Liver (tissue), 9 donors: ENCODE data around the gene NSMCE4A. TPM values are rescaled to one million over a fixed set of nuclear protein-coding genes. Genes with fewer than 3 reads are reported as not detected.
"Not testable (repeated sequence)": the region's sequence is repeated elsewhere in the genome, so short reads cannot be mapped to it uniquely, and the experiment has no call there.

Experiments used
- DNase-seq: peaks from one replicate; pipeline ENCODE4 v3.0.0-alpha.2; 2017; ENCODE audit warnings: low spot score
- H3K27ac ChIP-seq, 2 donors: one replicate each; pipeline ENCODE4 v1.7.0; 2013; ENCODE audit warnings: inconsistent platforms in 2 of 2, low read length in 2 of 2, control low read depth in 1 of 2, low read depth in 1 of 2, mild to moderate bottlenecking in 1 of 2
- H3K27me3 ChIP-seq, 4 donors: one replicate each; pipeline versions ENCODE4 v1.6.1 to v1.7.0; 2013; ENCODE audit warnings: low read length in 3 of 4, inconsistent platforms in 1 of 4, mild to moderate bottlenecking in 1 of 4, moderate library complexity in 1 of 4; ENCODE audit not compliant: control insufficient read depth in 4 of 4, insufficient read depth in 4 of 4
- H3K36me3 ChIP-seq, 4 donors: one replicate each; pipeline versions ENCODE4 v1.6.1 to v1.7.0; 2013; ENCODE audit warnings: low read length in 3 of 4, mild to moderate bottlenecking in 3 of 4, low read depth in 1 of 4, moderate library complexity in 1 of 4; ENCODE audit not compliant: control insufficient read depth in 4 of 4, insufficient read depth in 3 of 4
- H3K4me1 ChIP-seq, 4 donors: one replicate each; pipeline versions ENCODE4 v1.6.1 to v1.7.0; 2013; ENCODE audit warnings: low read length in 3 of 4, mild to moderate bottlenecking in 3 of 4, moderate library complexity in 1 of 4; ENCODE audit not compliant: control insufficient read depth in 4 of 4, insufficient read depth in 4 of 4
- H3K4me3 ChIP-seq, 3 donors: one replicate each; pipeline versions ENCODE4 v1.6.1 to v1.7.0; 2013; ENCODE audit warnings: low read length in 3 of 3, control low read depth in 1 of 3, low read depth in 1 of 3, mild to moderate bottlenecking in 1 of 3
- H3K9ac ChIP-seq, 2 donors: one replicate each; pipeline ENCODE4 v1.7.0; 2013; ENCODE audit warnings: low read length in 2 of 2, mild to moderate bottlenecking in 2 of 2, moderate library complexity in 2 of 2, control low read depth in 1 of 2, low read depth in 1 of 2
- H3K9me3 ChIP-seq, 4 donors: one replicate each; pipeline versions ENCODE4 v1.6.1 to v1.7.0; 2013; ENCODE audit warnings: low read length in 3 of 4; ENCODE audit not compliant: control insufficient read depth in 4 of 4
- CTCF ChIP-seq: fragments of 150-350 bp; IDR thresholded peaks from 2 replicates; pipeline ENCODE4 v1.5.1; 2017; ENCODE audit warnings: improper control_type of control experiment, low read depth, low read length; ENCODE audit not compliant: missing input control
- EGR1 ChIP-seq, 2 donors: IDR thresholded peaks; 2 replicates each; pipeline ENCODE4 v1.6.1; 2016 to 2018; ENCODE audit warnings: antibody characterized with exemption in 2 of 2, low read depth in 2 of 2
- FOXA1 ChIP-seq: IDR thresholded peaks from 2 replicates; pipeline ENCODE4 v1.6.1; 2016; ENCODE audit warnings: antibody characterized with exemption
- FOXA2 ChIP-seq: IDR thresholded peaks from 2 replicates; pipeline ENCODE4 v1.6.1; 2016; ENCODE audit warnings: antibody characterized with exemption
- GABPA ChIP-seq, 2 donors: IDR thresholded peaks in 1 of 2; conservative IDR thresholded peaks in 1 of 2; 2 replicates each; pipeline ENCODE4 v1.6.1; 2016; ENCODE audit warnings: antibody characterized with exemption in 2 of 2, mild to moderate bottlenecking in 1 of 2, moderate library complexity in 1 of 2
- HNF4A ChIP-seq, 2 donors: conservative IDR thresholded peaks; 2 replicates each; pipeline ENCODE4 v1.6.1; 2016; ENCODE audit warnings: antibody characterized with exemption in 2 of 2, mild to moderate bottlenecking in 2 of 2
- HNF4G ChIP-seq: IDR thresholded peaks from 2 replicates; pipeline ENCODE4 v1.6.1; 2016; ENCODE audit warnings: antibody characterized with exemption
- JUND ChIP-seq, 2 donors: IDR thresholded peaks; 2 replicates each; pipeline ENCODE4 v1.6.1; 2016; ENCODE audit warnings: antibody characterized with exemption in 2 of 2
- NR2F2 ChIP-seq: IDR thresholded peaks from 2 replicates; pipeline ENCODE4 v1.6.1; 2016; ENCODE audit warnings: antibody characterized with exemption
- RAD21 ChIP-seq, 2 donors: IDR thresholded peaks; 2 replicates each; pipeline ENCODE4 v1.6.1; 2016; ENCODE audit warnings: antibody characterized with exemption in 2 of 2, mild to moderate bottlenecking in 2 of 2
- REST ChIP-seq: IDR thresholded peaks from 2 replicates; pipeline ENCODE4 v1.6.1; 2016; ENCODE audit warnings: antibody characterized with exemption, mild to moderate bottlenecking
- RXRA ChIP-seq, 2 donors: IDR thresholded peaks; 2 replicates each; pipeline ENCODE4 v1.6.1; 2017 to 2018; ENCODE audit warnings: antibody characterized with exemption in 2 of 2, mild to moderate bottlenecking in 1 of 2
- SP1 ChIP-seq: IDR thresholded peaks from 2 replicates; pipeline ENCODE4 v1.6.1; 2018; ENCODE audit warnings: antibody characterized with exemption, mild to moderate bottlenecking
- TAF1 ChIP-seq: conservative IDR thresholded peaks from 2 replicates; pipeline ENCODE4 v1.6.1; 2016; ENCODE audit warnings: antibody characterized with exemption, mild to moderate bottlenecking
- YY1 ChIP-seq: IDR thresholded peaks from 2 replicates; pipeline ENCODE4 v1.6.1; 2016; ENCODE audit warnings: antibody characterized with exemption, mild to moderate bottlenecking
- ZBTB33 ChIP-seq: IDR thresholded peaks from 2 replicates; pipeline ENCODE4 v1.6.1; 2016; ENCODE audit warnings: antibody characterized with exemption
- WGBS: extraction: QIAGEN DNeasy Blood & Tissue Kit; methylation state at CpG from one replicate; pipeline ENCODE4 v1.1.7; 2013; 5-methylcytosine and 5-hydroxymethylcytosine counted together
- polyA plus RNA-seq, 2 donors: library from polyadenylated mRNA; stranded (reverse) in 1 of 2; unstranded in 1 of 2; fragments of 200-250 nt in 1 of 2; fragments of >200 nt in 1 of 2; fragmentation: Nextera tagmentation in 1 of 2; extraction: Ambion mirVana in 1 of 2; gene quantifications; one replicate each; pipeline versions ENCODE4 v1.2.1 to v1.2.3, GENCODE V29; 2013 to 2015
- total RNA-seq, 2 donors: library from RNA; depleted of rRNA; stranded (reverse); fragments of >200 nt; gene quantifications; one replicate each; pipeline ENCODE4 v1.2.3, GENCODE V29; 2014
- TF ChIP-seq, protein P1 (sequence below): IDR thresholded peaks from 2 replicates; pipeline ENCODE4 v1.6.1; 2016; ENCODE audit warnings: antibody characterized with exemption
- TF ChIP-seq, protein P2 (sequence below): IDR thresholded peaks from 2 replicates; pipeline ENCODE4 v1.6.1; 2016; ENCODE audit warnings: antibody characterized with exemption
- donor health status: healthy.
- donor health status: healthy.
- donor health status: healthy.
- donor health status: healthy.
- donor health status: healthy.

The NSMCE4A gene
- total and polyA plus RNA-seq, 4 donors: 16.8 to 46.5 (median 30.8) TPM

DNA sequence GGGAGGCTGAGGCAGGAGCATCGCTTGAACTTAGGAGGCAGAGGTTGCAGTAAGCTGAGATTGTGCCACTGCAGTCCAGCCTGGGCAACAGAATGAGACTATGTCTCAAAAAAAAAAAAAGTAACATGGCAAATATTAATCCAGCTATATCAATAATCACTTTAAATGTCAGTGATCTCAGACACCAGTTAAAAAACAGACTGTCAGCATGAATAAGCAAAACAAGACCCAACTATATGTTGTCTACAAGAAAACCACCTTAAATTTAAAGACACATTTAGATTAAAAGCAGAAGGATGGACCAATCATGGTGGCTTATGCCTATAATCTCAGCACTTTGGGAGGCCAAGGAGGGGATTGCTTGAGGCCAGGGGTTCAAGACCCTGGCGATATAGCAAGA lies 38.7 kb downstream of the NSMCE4A start:
- WGBS: 90% methylated on average over 2 of the region's 2 CpGs
- Histone ChIP-seq H3K27me3 (no peaks in the 10 kb centered on the region), H3K4me3 (no peak overlapping the region), H3K27ac (no peak overlapping the region), H3K9me3 (no peaks in the 10 kb centered on the region), H3K4me1 (peaks cover 0 to 5% (median 0%) of the 10 kb centered on the region in 4 donors), H3K9ac (no peak overlapping the region), H3K36me3 (no peaks in the 10 kb centered on the region)
- no peak for TF ChIP-seq SP1
- no peak for TF ChIP-seq CTCF
- no peak for TF ChIP-seq FOXA1
- no peak for TF ChIP-seq YY1
- DNase-seq: no peak

GRCh38 chr10:121935702-121936101 lies 39.3 kb downstream of the NSMCE4A start:
- peaks cover 0 to 9% (median 0%) of the 10 kb centered on the region in 4 donors for H3K4me1 ChIP-seq
- H3K27ac ChIP-seq: no peak overlapping the region
- no peak overlapping the region for H3K9ac ChIP-seq
- DNase-seq: no peak
- H3K9me3 ChIP-seq: no peaks in the 10 kb centered on the region
- no peak overlapping the region for H3K4me3 ChIP-seq
- no peaks in the 10 kb centered on the region for H3K36me3 ChIP-seq
- TF ChIP-seq YY1 (peak; percentile 68), GABPA (IDR thresholded peaks at IDR 0.05 in 1 of 2, conservative IDR thresholded peaks at IDR 0.05 in 1 of 2) (no peak), JUND (IDR thresholded peaks at IDR 0.05) (peak; percentile 66 to 70), RXRA (IDR thresholded peaks at IDR 0.05) (peak; percentile 72 to 81), NR2F2 (peak; percentile 47), CTCF (no peak), FOXA2 (no peak), EGR1 (IDR thresholded peaks at IDR 0.05; ENCODE audit: low read depth in 2 of 2) (no peak), HNF4G (peak; percentile 93), FOXA1 (no peak), HNF4A (conservative IDR thresholded peaks at IDR 0.05) (peak; percentile 98), TAF1 (peak; percentile 88), RAD21 (IDR thresholded peaks at IDR 0.05) (peak; percentile 38 to 59), ZBTB33 (no peak), SP1 (peak; percentile 98), REST (peak; percentile 68)
- TF ChIP-seq, protein P1, sequence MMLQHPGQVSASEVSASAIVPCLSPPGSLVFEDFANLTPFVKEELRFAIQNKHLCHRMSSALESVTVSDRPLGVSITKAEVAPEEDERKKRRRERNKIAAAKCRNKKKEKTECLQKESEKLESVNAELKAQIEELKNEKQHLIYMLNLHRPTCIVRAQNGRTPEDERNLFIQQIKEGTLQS: no peak
- TF ChIP-seq, protein P2, sequence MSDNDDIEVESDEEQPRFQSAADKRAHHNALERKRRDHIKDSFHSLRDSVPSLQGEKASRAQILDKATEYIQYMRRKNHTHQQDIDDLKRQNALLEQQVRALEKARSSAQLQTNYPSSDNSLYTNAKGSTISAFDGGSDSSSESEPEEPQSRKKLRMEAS: peak; percentile 52
- 17% methylated on average over 7 of the region's 7 CpGs for WGBS
- H3K27me3 ChIP-seq: no peaks in the 10 kb centered on the region

DNA sequence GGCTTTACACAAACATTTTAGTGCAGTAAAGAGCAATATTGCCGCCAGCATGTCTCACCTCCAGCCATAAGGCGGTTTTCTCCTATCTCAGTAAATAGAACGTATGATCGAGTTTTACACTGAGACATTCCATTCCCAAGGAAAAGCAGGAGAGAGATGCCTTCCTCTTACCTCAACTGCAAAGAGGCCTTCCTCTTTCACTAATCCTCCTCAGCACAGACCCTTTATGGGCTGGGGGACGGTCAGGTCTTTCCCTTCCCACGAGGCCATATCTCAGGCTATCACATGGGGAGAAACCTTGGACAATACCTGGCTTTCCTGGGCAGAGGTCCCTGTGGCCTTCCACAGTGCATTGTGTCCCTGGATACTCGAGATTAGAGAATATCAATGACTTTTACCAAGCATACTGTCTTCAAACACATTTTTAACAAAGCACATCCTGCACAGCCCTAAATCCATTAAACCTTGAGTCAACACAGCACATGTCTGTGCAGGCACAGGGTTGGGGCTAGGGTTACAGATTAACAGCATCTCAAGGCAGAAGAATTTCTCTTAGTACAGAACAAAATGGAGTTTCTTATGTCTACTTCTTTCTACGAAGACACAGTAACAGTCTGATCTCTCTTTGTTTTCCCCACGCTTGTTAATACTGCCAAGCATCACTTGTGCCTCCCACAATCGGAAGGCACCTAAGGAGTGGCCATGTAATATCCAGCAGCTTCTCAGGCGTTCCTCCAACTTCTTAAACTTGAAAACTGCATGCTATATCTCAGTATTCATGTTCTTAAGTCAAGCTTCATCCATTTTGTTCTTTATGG lies 44.5 kb downstream of the NSMCE4A start:
- H3K9ac ChIP-seq, H3K4me3 ChIP-seq, DNase-seq, H3K9me3 ChIP-seq, H3K27me3 ChIP-seq, H3K27ac ChIP-seq, H3K36me3 ChIP-seq: not testable (repeated sequence)
- H3K4me1 ChIP-seq: peaks cover 0 to 18% (median 8%) of the 10 kb centered on the region in 4 donors
- 72% methylated on average over 11 of the region's 11 CpGs for WGBS
